Stomach (tissue), 4 donors: ENCODE data around the gene ADCY5.

Experiments used
- EP300 ChIP-seq: sonication (generic); formaldehyde crosslinking; IDR thresholded peaks from one replicate; pipeline ENCODE4 v1.6.1; 2017; ENCODE audit warnings: antibody characterized with exemption
- POLR2A ChIP-seq, 4 donors: fragments of 450-650 bp; IDR thresholded peaks; one replicate each; pipeline ENCODE4 v1.6.1; 2016; ENCODE audit warnings: antibody characterized with exemption in 4 of 4, control low read depth in 2 of 4, mild to moderate bottlenecking in 1 of 4, moderate library complexity in 1 of 4
- TF ChIP-seq, protein P1 (sequence below), 7 experiments: fragments of 450-650 bp in 4 of 7; fragments of 200-600 bp in 3 of 7; sonication (generic) in 3 of 7; IDR thresholded peaks; one replicate each; pipeline ENCODE4 v1.5.1; 2016 to 2019; ENCODE audit warnings: antibody characterized with exemption in 7 of 7, control low read depth in 2 of 7, mild to moderate bottlenecking in 1 of 7

DNA sequence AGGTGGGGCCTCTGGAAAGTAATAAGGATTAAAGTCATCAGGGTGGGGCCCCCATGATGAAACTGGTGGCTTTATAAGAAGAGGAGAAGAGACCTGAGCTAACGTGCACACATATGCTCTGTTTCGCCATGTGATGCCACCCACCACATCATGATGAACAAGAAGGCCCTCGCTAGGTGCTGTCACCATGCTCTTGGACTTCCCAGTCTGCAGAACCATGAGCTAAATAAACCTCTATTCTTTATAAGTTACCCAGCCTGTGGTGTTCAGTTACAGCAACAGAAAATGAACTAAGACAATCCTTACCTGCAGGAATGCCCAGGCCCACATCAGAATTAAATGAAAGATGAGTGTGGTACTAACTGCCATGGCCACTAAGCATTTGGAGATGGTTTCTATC, 79.8 kb downstream of the ADCY5 start:
- TF ChIP-seq POLR2A (IDR thresholded peaks at IDR 0.05), result no peak
- TF ChIP-seq, protein P1, sequence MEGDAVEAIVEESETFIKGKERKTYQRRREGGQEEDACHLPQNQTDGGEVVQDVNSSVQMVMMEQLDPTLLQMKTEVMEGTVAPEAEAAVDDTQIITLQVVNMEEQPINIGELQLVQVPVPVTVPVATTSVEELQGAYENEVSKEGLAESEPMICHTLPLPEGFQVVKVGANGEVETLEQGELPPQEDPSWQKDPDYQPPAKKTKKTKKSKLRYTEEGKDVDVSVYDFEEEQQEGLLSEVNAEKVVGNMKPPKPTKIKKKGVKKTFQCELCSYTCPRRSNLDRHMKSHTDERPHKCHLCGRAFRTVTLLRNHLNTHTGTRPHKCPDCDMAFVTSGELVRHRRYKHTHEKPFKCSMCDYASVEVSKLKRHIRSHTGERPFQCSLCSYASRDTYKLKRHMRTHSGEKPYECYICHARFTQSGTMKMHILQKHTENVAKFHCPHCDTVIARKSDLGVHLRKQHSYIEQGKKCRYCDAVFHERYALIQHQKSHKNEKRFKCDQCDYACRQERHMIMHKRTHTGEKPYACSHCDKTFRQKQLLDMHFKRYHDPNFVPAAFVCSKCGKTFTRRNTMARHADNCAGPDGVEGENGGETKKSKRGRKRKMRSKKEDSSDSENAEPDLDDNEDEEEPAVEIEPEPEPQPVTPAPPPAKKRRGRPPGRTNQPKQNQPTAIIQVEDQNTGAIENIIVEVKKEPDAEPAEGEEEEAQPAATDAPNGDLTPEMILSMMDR (IDR thresholded peaks at IDR 0.05), result no peak
- no peak for TF ChIP-seq EP300
